HepG2 (cell line): Measurements from ENCODE around the gene PLEKHB2. TPM values are rescaled to one million over a fixed set of nuclear protein-coding genes. Genes with fewer than 3 reads are reported as not detected.

Experiments
- BHLHE40 ChIP-seq: IDR thresholded peaks from 2 replicates; pipeline ENCODE4 v1.6.1; 2011; ENCODE audit warnings: low read length, improper control_type of control experiment
- FOSL1 ChIP-seq: sonication (generic); formaldehyde crosslinking; IDR thresholded peaks from 2 replicates; pipeline ENCODE4 v1.9.0; 2021; ENCODE audit warnings: missing genetic modification reagents, borderline replicate concordance
- FOXK2 ChIP-seq: fragments of 450-650 bp; IDR thresholded peaks from 2 replicates; pipeline ENCODE4 v1.6.1; 2016
- HDAC6 ChIP-seq: fragments of 200-600 bp; sonication (generic); IDR thresholded peaks from 2 replicates; pipeline ENCODE4 v1.7.0; 2017; ENCODE audit warnings: mild to moderate bottlenecking, antibody characterized with exemption, low read length, low read depth
- KMT2B ChIP-seq: IDR thresholded peaks from 2 replicates; pipeline ENCODE4 v1.6.1; 2016; ENCODE audit warnings: missing genetic modification reagents, missing compliant biosample characterization
- MAF1 ChIP-seq: sonication (generic); formaldehyde crosslinking; IDR thresholded peaks from 2 replicates; pipeline ENCODE4 v1.5.0; 2020; ENCODE audit warnings: missing genetic modification reagents, borderline replicate concordance
- MEIS1 ChIP-seq: sonication (generic); formaldehyde crosslinking; IDR thresholded peaks from 2 replicates; pipeline ENCODE4 v1.9.0; 2021; ENCODE audit warnings: mild to moderate bottlenecking, missing genetic modification reagents, moderate library complexity, borderline replicate concordance
- PRMT3 ChIP-seq: sonication (generic); formaldehyde crosslinking; IDR thresholded peaks from 2 replicates; pipeline ENCODE4 v1.8.1; 2022; ENCODE audit warnings: low read depth, mild to moderate bottlenecking, moderate library complexity, missing genetic modification reagents, borderline replicate concordance
- SNAPC2 ChIP-seq: sonication (generic); formaldehyde crosslinking; IDR thresholded peaks from 2 replicates; pipeline ENCODE4 v1.8.1; 2022; ENCODE audit warnings: mild to moderate bottlenecking, missing genetic modification reagents
- TOPORS ChIP-seq: sonication (generic); formaldehyde crosslinking; IDR thresholded peaks from 2 replicates; pipeline ENCODE4 v1.8.0; 2023; ENCODE audit warnings: mild to moderate bottlenecking, missing genetic modification reagents
- TRIM22 ChIP-seq: fragments of 450-650 bp; IDR thresholded peaks from 2 replicates; pipeline ENCODE4 v1.6.1; 2017
- WIZ ChIP-seq: sonication (generic); formaldehyde crosslinking; IDR thresholded peaks from 2 replicates; pipeline ENCODE4 v1.5.1; 2020; ENCODE audit warnings: mild to moderate bottlenecking, missing genetic modification reagents
- XRCC5 ChIP-seq: fragments of 200-400 bp; formaldehyde crosslinking; optimal IDR thresholded peaks from 2 replicates; pipeline ENCODE3; 2017; ENCODE audit warnings: mild to moderate bottlenecking, low read length
- ZFP36L1 ChIP-seq: sonication (generic); formaldehyde crosslinking; IDR thresholded peaks from 2 replicates; pipeline ENCODE4 v1.8.0; 2022; ENCODE audit warnings: mild to moderate bottlenecking, missing genetic modification reagents, moderate library complexity
- ZNF205 ChIP-seq: IDR thresholded peaks from 2 replicates; pipeline ENCODE4 v1.6.1; 2018; ENCODE audit warnings: missing biosample characterization, missing genetic modification reagents
- ZNF224 ChIP-seq: sonication (generic); formaldehyde crosslinking; IDR thresholded peaks from 2 replicates; pipeline ENCODE4 v1.5.0; 2020; ENCODE audit warnings: mild to moderate bottlenecking, missing genetic modification reagents
- ZNF251 ChIP-seq: sonication (generic); formaldehyde crosslinking; IDR thresholded peaks from 2 replicates; pipeline ENCODE4 v1.9.0; 2021; ENCODE audit warnings: mild to moderate bottlenecking, missing genetic modification reagents
- ZNF275 ChIP-seq: sonication (generic); formaldehyde crosslinking; IDR thresholded peaks from 2 replicates; pipeline ENCODE4 v1.8.0; 2022; ENCODE audit warnings: missing genetic modification reagents, mild to moderate bottlenecking, inconsistent platforms, borderline replicate concordance
- ZNF280D ChIP-seq: sonication (generic); formaldehyde crosslinking; IDR thresholded peaks from 2 replicates; pipeline ENCODE4 v1.5.1; 2020; ENCODE audit warnings: mild to moderate bottlenecking, missing genetic modification reagents
- ZNF33A ChIP-seq: sonication (generic); formaldehyde crosslinking; IDR thresholded peaks from 2 replicates; pipeline ENCODE4 v1.5.1; 2020; ENCODE audit warnings: missing genetic modification reagents, mild to moderate bottlenecking, moderate library complexity, borderline replicate concordance
- ZNF547 ChIP-seq: sonication (generic); formaldehyde crosslinking; IDR thresholded peaks from 2 replicates; pipeline ENCODE4 v1.5.1; 2020; ENCODE audit warnings: mild to moderate bottlenecking, missing genetic modification reagents
- ZNF574 ChIP-seq: sonication (generic); formaldehyde crosslinking; IDR thresholded peaks from 2 replicates; pipeline ENCODE4 v1.4.0; 2020; ENCODE audit warnings: missing genetic modification reagents
- ZNF678 ChIP-seq: sonication (generic); formaldehyde crosslinking; IDR thresholded peaks from 2 replicates; pipeline ENCODE4 v1.4.0; 2020; ENCODE audit warnings: mild to moderate bottlenecking, missing genetic modification reagents
- ZNF737 ChIP-seq: sonication (generic); formaldehyde crosslinking; IDR thresholded peaks from 2 replicates; pipeline ENCODE4 v1.5.0; 2020; ENCODE audit warnings: missing genetic modification reagents, mild to moderate bottlenecking, borderline replicate concordance
- ZNF839 ChIP-seq: sonication (generic); formaldehyde crosslinking; IDR thresholded peaks from 2 replicates; pipeline ENCODE4 v1.4.0; 2020; ENCODE audit warnings: missing genetic modification reagents, mild to moderate bottlenecking, borderline replicate concordance
- polyA plus RNA-seq, 8 experiments: library from polyadenylated mRNA; depleted of rRNA in 3 of 8; stranded (reverse) in 7 of 8; unstranded in 1 of 8; fragments of >200 nt; fragmentation: Illumina TruSeq in 4 of 8; extraction: Trizol in 4 of 8; gene quantifications; 2 replicates each; pipeline versions ENCODE4 v1.2.1 to v1.2.3, GENCODE V29; 2011 to 2016; ENCODE audit warnings: low read depth in 4 of 8, missing spikeins in 1 of 8, mixed read lengths in 1 of 8; ENCODE audit not compliant: insufficient read depth in 1 of 8
- total RNA-seq, 5 experiments: library from RNA; depleted of rRNA; stranded (reverse); fragments of >200 nt; fragmentation: Illumina TruSeq; extraction: Trizol; gene quantifications; 2 replicates each; pipeline ENCODE4 v1.2.3, GENCODE V29; 2016; ENCODE audit warnings: low read depth in 1 of 5

The PLEKHB2 gene
- total and polyA plus RNA-seq, 2 of the 13 experiments (the other 11 are each of a cell fraction or from before 2014, with no cell fraction given): 73.0 to 78.9 TPM

GRCh38 chr2:131154071-131154531, 49.0 kb downstream of the PLEKHB2 start (continued):
- TF ChIP-seq ZNF574 (no peak), ZNF737 (CRISPR knock-in tag) (no peak), HDAC6 (no peak), ZNF275 (CRISPR knock-in tag) (no peak), ZNF839 (no peak), FOSL1 (CRISPR knock-in tag) (no peak), TOPORS (no peak), ZNF251 (CRISPR knock-in tag) (no peak), KMT2B (CRISPR knock-in tag) (no peak), TRIM22 (no peak), PRMT3 (no peak), ZNF205 (CRISPR knock-in tag) (peak; percentile 63; the same call in 1 of the 2 replicates), FOXK2 (no peak), ZNF224 (CRISPR knock-in tag) (no peak), MAF1 (CRISPR knock-in tag) (no peak), ZNF280D (CRISPR knock-in tag) (no peak), ZNF33A (no peak), WIZ (CRISPR knock-in tag) (no peak), XRCC5 (peak; percentile 76), SNAPC2 (CRISPR knock-in tag) (no peak), ZNF547 (no peak), BHLHE40 (no peak), ZNF678 (CRISPR knock-in tag) (no peak), MEIS1 (CRISPR knock-in tag) (no peak), ZFP36L1 (CRISPR knock-in tag) (no peak)
